SJCRH30 (cell line): Measurements from ENCODE around the gene ZSCAN32. TPM values are rescaled to one million over a fixed set of nuclear protein-coding genes. Genes with fewer than 3 reads are reported as not detected.

Experiments used
- DNase-seq, 2 experiments: peaks; one replicate each; pipeline ENCODE4 v3.0.0-alpha.2; 2015 to 2020
- H3K27ac ChIP-seq: fragments of 250-450 bp; sonication (Bioruptor Pico); 2 replicates; pipeline ENCODE4 v1.5.1; 2020; ENCODE audit warnings: mild to moderate bottlenecking, moderate library complexity
- H3K27me3 ChIP-seq: fragments of 250-450 bp; sonication (Bioruptor Pico); 2 replicates; pipeline ENCODE4 v1.5.1; 2020; ENCODE audit warnings: mild to moderate bottlenecking, moderate library complexity
- H3K36me3 ChIP-seq: fragments of 250-450 bp; sonication (Bioruptor Pico); 2 replicates; pipeline ENCODE4 v1.5.1; 2020; ENCODE audit warnings: mild to moderate bottlenecking, moderate library complexity
- H3K4me1 ChIP-seq: fragments of 250-450 bp; sonication (Bioruptor Pico); 2 replicates; pipeline ENCODE4 v1.5.1; 2020; ENCODE audit warnings: mild to moderate bottlenecking, moderate library complexity
- H3K4me3 ChIP-seq: fragments of 250-450 bp; sonication (Bioruptor Pico); 2 replicates; pipeline ENCODE4 v1.5.1; 2020; ENCODE audit warnings: mild to moderate bottlenecking, moderate library complexity
- H3K9me3 ChIP-seq: fragments of 250-450 bp; sonication (Bioruptor Pico); replicated peaks from 2 replicates; pipeline ENCODE4 v1.5.1; 2020; ENCODE audit warnings: mild to moderate bottlenecking, moderate library complexity
- total RNA-seq: library from RNA; depleted of rRNA; stranded (reverse); fragments of >200 nt; shearing (Covaris generic); gene quantifications from 2 replicates; pipeline ENCODE4 v1.2.3, GENCODE V29; 2014

Gene ZSCAN32
- total RNA-seq, 1 experiment from 2014 or later = 16.7 TPM

DNA sequence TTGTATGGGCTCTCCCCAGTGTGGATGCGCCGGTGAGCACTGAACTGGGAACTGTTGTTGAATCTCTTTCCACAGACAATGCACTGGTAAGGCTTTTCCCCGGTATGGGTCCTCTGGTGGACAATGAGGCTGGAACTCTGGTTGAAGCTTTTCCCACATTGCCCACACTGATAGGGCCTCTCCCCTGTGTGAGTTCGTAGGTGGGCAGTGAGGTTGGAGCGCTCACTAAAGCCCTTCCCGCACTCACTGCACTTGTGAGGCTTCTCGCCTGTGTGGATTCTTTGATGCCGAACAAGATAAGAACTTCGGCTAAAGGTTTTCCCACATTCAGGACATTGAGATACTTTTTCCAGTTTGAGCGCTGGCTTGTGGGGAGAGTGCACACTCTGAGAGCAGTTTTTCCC, 17.8 kb downstream of the ZSCAN32 start:
- no peak overlapping the region for H3K27ac ChIP-seq
- H3K36me3 ChIP-seq = peaks cover 46% of the 10 kb centered on the region
- H3K4me3 ChIP-seq = no peak overlapping the region
- H3K9me3 ChIP-seq = peaks cover 27% of the 10 kb centered on the region
- no peak for DNase-seq
- H3K27me3 ChIP-seq = no peaks in the 10 kb centered on the region
- no peaks in the 10 kb centered on the region for H3K4me1 ChIP-seq

DNA sequence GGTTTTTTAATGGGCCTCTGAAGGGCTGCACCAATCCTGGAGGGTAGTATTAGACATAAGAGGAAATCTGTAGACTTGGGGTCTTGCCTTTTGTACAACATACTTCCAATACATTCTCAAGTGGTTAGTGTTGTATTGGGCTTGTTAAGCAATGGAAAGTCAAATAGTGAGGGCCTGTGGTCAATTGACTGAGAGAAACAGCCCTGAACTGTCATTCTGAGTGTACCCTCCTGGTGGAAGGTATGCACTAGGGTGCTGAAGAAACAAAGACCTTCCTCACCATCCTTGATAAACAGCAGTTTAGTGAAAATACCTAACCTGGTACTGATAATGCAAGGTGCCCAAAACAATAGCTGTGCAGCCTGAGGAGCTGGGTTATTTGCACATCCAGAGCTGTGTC, 22.9 kb downstream of the ZSCAN32 start:
- Histone ChIP-seq H3K36me3 (peaks cover 13% of the 10 kb centered on the region), H3K27ac (no peak overlapping the region), H3K4me1 (peaks cover 4% of the 10 kb centered on the region; the same call in 1 of the 2 replicates), H3K9me3 (peaks cover 13% of the 10 kb centered on the region), H3K4me3 (no peak overlapping the region), H3K27me3 (no peaks in the 10 kb centered on the region)
- no peak for DNase-seq

DNA sequence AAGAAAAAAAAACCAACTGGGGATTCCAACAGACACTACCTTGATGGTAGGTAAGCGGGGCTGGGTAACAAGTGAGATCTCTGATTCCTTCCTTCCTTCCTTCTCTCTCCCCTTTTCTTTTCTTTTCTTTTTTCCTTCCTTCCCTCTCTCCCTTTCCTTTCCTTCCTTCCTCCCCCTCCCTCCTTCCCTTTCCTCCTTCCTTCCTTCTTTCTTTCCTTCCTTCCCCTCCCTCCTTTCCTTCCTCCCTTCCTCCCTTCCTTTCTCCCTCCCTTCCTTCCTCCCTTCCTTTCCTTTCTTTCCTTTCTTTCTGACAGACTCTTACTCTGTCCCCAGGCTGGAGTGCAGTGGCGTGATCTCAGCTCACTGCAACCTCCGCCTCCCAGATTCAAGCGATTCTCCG, 25.1 kb downstream of the ZSCAN32 start:
- no peaks in the 10 kb centered on the region for H3K9me3 ChIP-seq
- no peak overlapping the region for H3K27ac ChIP-seq
- H3K4me1 ChIP-seq = peaks cover 6% of the 10 kb centered on the region; the same call in 1 of the 2 replicates
- H3K27me3 ChIP-seq = no peaks in the 10 kb centered on the region
- DNase-seq = no peak
- H3K36me3 ChIP-seq = no peaks in the 10 kb centered on the region; the same call in 1 of the 2 replicates
- H3K4me3 ChIP-seq = no peak overlapping the region

DNA sequence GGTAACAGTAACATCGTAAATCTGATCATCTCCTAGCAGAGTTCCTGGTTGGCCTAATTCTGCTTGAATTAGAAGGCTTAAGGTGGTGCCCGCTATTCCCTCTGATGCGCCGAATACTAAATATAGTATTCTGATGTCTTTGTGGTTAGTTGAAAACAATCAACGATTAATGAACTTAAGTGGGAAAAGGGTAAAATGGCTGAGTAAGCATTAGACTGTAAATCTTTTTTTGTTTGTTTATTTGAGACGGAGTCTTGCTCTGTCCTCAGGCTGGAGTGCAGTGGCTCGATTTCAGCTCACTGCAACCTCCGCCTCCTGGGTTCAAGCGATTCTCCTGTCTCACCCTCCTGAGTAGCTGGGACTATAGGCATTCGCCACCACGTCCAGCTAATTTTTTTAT, 31.7 kb downstream of the ZSCAN32 start:
- Histone ChIP-seq H3K27ac (no peak overlapping the region), H3K4me3 (no peak overlapping the region), H3K4me1 (peaks cover 6% of the 10 kb centered on the region; the same call in 1 of the 2 replicates), H3K9me3 (no peaks in the 10 kb centered on the region), H3K36me3 (no peaks in the 10 kb centered on the region), H3K27me3 (no peaks in the 10 kb centered on the region)
- DNase-seq = no peak

DNA sequence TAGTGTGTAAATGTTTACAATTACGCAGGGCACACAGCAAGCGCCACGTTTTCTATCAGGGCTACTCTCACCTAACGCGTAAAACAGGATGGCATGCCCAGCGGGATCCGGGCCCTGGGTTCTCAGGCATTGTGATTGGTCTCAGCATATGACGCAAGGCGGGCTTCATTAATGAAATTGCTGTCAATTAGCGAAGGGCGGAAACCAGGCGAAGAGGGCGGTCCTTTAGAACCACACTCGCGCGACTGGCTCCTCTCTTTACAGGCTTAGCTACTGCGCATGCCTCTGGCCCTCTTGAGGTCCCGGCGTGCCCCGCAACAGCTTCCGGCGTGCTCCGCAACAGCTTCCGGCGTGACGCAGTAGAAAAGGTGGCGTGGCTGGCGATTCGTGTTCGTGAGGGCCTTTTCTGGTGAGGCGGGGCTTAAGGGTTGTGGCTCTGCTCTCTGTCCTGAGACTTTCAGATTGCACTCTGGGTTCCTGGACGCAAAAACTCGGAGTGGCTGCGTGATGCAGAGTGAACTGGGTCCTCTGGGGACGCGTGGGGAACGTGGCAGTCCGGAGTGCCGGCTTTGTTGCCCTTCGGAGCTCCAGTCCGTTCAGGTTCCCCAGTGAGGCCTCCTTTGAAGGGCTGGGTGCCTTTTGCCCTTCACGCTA, 35.9 kb downstream of the ZSCAN32 start:
- no peak overlapping the region for H3K4me3 ChIP-seq
- peaks cover 11% of the 10 kb centered on the region for H3K4me1 ChIP-seq
- H3K27me3 ChIP-seq = no peaks in the 10 kb centered on the region
- no peak overlapping the region for H3K27ac ChIP-seq
- H3K36me3 ChIP-seq = no peaks in the 10 kb centered on the region
- DNase-seq = no peak
- H3K9me3 ChIP-seq = peaks cover 2% of the 10 kb centered on the region; the same call in 1 of the 2 replicates

DNA sequence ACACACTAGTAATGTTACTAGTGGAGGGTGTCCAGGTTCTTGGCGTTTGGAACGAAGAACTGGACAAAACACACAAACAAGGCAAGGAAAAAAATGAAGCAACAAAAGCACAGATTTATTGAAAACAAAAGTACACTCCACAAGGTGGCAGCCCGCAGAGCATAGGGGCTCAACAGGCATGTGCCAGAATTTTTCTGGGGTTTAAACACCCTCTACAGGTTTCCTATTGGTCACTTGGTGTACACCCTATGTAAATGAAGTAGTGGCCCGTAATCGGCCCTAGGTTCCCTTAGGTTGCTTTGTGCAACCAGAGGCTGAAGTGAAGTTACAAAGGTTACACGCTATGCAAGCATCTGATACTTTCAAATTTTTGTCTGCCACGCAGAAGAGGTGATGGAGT, 37.0 kb downstream of the ZSCAN32 start:
- Histone ChIP-seq H3K36me3 (no peaks in the 10 kb centered on the region), H3K4me1 (peaks cover 22% of the 10 kb centered on the region), H3K9me3 (peaks cover 2% of the 10 kb centered on the region; the same call in 1 of the 2 replicates), H3K4me3 (no peak overlapping the region), H3K27me3 (no peaks in the 10 kb centered on the region), H3K27ac (no peak overlapping the region; the same call in 1 of the 2 replicates)
- DNase-seq = peak in 1 of 2 experiments; percentile 41

DNA sequence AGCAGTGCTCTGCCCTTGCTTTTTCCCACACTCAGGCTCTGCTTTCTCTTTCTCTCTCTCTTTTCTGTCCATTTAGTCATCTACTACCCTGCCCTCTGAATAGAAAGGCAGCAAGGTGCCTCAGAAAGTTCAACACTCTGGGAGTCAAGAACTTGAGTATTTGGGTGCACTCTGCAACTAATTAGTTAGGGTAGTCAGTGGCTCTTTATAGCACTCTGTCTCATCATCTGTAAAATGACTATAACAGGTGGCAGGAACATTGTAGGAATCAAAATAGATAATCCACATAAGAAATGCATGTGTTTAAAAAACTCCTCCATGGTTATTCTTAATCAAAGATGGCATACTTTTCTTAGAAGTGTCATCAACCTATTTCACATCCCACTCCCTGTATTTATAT, 37.9 kb downstream of the ZSCAN32 start:
- Histone ChIP-seq H3K27ac (peak overlapping the region; percentile 62), H3K9me3 (peaks cover 2% of the 10 kb centered on the region; the same call in 1 of the 2 replicates), H3K36me3 (no peaks in the 10 kb centered on the region), H3K27me3 (no peaks in the 10 kb centered on the region), H3K4me1 (peaks cover 27% of the 10 kb centered on the region), H3K4me3 (no peak overlapping the region)
- peak in 1 of 2 experiments; percentile 27 for DNase-seq

DNA sequence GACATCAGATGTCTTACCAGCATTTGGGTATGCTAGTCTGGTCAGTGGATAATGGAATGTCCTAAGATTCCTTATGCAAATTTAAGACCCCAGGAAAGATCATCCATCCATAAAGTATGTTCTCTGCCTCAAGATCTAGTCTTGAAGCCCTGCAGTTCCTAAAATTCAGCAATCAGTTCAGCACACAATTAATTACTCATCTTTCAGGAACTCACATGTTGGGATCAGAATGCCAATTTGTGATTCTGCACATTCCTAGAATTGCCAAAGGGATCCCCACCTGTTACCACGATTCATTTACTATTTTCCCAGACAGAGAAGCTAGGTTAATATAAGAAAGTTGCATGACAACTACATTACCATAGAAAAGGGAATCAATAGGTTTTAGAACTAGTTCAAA, 41.9 kb downstream of the ZSCAN32 start:
- H3K27ac ChIP-seq = peak overlapping the region; percentile 73

DNA sequence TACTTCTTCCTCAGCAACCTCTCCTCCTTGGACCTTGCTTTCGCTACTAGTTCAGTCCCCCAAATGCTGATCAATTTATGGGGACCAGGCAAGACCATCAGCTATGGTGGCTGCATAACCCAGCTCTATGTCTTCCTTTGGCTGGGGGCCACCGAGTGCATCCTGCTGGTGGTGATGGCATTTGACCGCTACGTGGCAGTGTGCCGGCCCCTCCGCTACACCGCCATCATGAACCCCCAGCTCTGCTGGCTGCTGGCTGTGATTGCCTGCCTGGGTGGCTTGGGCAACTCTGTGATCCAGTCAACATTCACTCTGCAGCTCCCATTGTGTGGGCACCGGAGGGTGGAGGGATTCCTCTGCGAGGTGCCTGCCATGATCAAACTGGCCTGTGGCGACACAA, 44.7 kb downstream of the ZSCAN32 start:
- no peak for DNase-seq
- Histone ChIP-seq H3K4me3 (no peak overlapping the region), H3K27me3 (no peaks in the 10 kb centered on the region), H3K4me1 (peaks cover 17% of the 10 kb centered on the region), H3K36me3 (no peaks in the 10 kb centered on the region), H3K9me3 (no peaks in the 10 kb centered on the region), H3K27ac (no peak overlapping the region)

More for the DNA sequence above, 41.9 kb downstream of the ZSCAN32 start:
- DNase-seq = peak; percentile 17 to 54
- H3K36me3 ChIP-seq = no peaks in the 10 kb centered on the region
- H3K9me3 ChIP-seq = peaks cover 2% of the 10 kb centered on the region; the same call in 1 of the 2 replicates
- no peaks in the 10 kb centered on the region for H3K27me3 ChIP-seq
- H3K4me3 ChIP-seq = no peak overlapping the region
- peaks cover 27% of the 10 kb centered on the region for H3K4me1 ChIP-seq

DNA sequence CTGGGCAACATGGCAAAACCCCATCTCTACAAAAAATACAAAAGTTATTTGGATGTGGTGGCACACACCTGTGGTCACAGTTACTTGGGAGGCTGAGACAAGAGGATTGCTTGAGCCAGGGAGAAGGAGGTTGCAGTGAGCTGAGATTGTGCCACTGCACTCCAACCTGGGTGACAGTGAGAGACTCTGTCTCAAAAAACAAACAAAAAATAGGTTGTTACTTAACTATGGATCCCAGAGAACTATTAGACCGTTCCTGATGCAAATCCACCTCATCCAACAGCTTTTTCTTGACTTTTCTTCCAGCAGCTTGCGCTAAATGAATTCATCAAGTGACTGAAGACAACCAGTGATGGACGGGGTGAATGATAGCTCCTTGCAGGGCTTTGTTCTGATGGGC, 45.2 kb downstream of the ZSCAN32 start, which contains the start of gene OR2C1:
OR2C1 (plus strand) TSS at position 301 of the 400 bp plus-strand sequence; CDS start at position 353, 52 bp downstream.
- Histone ChIP-seq H3K27me3 (no peaks in the 10 kb centered on the region), H3K36me3 (no peaks in the 10 kb centered on the region), H3K9me3 (no peaks in the 10 kb centered on the region), H3K27ac (no peak within 1 kb of the TSS), H3K4me3 (no peak within 1 kb of the TSS), H3K4me1 (peaks cover 17% of the 10 kb centered on the region)
- DNase-seq = no peak

DNA sequence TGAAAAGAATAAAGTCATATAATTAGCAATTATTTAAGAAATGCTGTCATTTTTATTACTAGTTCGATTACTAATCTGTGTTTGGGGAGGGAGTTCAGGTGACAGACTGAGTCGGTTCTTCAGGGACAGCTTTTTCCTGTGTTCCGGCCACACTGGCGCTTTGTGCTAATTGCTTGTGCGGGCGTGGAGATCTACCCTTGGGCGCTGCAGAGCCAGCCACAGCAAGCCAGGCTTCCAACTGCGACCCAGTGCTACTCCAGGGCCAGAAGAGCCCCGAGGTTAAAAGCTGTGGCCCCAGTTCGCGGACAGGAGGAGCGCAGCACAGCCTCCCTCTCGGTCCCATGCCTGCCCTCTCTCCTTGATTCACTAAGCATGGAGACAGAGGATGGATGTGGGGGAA, 51.6 kb downstream of the ZSCAN32 start:
- no peak overlapping the region for H3K4me3 ChIP-seq
- no peaks in the 10 kb centered on the region for H3K27me3 ChIP-seq
- H3K36me3 ChIP-seq = no peaks in the 10 kb centered on the region
- H3K4me1 ChIP-seq = peaks cover 10% of the 10 kb centered on the region
- H3K9me3 ChIP-seq = no peaks in the 10 kb centered on the region
- DNase-seq = peak in 1 of 2 experiments; percentile 6
- H3K27ac ChIP-seq = no peak overlapping the region

DNA sequence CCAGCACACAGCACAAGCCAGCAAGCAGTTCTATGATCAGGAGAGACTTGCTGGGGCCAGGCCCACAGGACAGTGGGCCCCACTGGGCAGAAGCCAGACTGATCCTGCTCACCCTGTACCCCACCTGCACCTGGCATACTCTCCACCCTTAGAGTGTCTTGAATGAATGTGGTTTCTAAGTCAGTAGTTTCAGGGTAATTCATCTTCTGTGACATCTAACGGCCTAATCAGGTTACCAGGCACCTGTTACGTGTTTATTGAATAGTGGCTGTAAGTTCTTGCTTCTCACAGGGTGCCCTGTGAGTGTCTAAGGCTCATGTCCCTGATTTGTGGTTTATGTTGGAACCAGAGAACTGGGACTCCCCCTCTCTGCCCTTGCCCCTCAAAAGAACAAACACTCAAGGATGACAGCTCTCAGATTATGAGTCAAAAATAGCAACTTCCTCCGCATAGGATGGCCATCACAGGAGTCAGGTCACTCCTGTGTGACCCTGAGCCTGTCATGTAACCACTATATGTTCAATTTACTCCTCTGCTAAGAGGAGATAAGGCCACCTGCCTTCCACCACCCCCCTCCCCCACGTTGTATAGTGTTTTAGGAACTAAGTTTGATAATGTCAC, 52.1 kb downstream of the ZSCAN32 start:
- Histone ChIP-seq H3K27ac (no peak overlapping the region), H3K4me1 (peaks cover 10% of the 10 kb centered on the region), H3K4me3 (no peak overlapping the region), H3K27me3 (no peaks in the 10 kb centered on the region), H3K36me3 (no peaks in the 10 kb centered on the region), H3K9me3 (no peaks in the 10 kb centered on the region)
- DNase-seq = peak in 1 of 2 experiments; percentile 13

DNA sequence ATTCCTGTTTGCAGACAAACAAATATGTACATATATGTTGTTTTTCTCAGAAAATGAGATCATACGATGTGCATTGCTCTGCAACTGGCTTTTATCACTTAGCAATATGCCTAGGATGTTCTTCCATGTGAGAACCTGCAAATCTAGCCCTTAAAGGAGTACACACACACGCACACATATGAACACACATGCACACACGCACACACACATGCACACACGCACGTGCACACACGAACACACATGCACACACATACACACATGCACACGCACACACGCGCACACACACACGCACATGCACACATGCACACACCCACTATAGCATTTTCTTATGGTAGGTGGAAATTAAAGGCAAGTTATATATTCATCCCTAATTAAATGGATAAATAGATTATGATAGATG, 53.2 kb downstream of the ZSCAN32 start:
- H3K4me3 ChIP-seq = no peak overlapping the region
- peaks cover 10% of the 10 kb centered on the region for H3K4me1 ChIP-seq
- H3K9me3 ChIP-seq = no peaks in the 10 kb centered on the region

DNA sequence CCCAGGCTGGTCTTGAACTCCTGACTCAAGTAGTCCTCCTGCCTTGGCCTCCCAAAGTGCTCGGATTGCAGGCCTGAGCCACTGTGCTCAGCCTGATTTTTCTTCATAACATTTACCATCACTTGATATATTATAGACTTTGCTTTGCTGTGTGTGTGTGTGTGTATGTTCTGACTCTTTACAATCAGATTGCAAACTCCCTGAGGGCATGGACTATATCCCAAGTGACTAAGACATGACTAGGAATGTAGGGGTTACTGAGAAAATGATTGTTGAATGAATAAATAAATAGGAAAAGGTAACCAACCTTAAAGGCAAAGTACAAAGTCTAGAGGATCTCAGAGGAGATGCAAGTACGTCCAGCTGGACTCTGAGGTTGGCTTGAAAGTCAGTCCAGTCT, 54.8 kb downstream of the ZSCAN32 start:
- Histone ChIP-seq H3K36me3 (no peaks in the 10 kb centered on the region), H3K9me3 (no peaks in the 10 kb centered on the region), H3K27me3 (no peaks in the 10 kb centered on the region), H3K4me3 (no peak overlapping the region), H3K4me1 (peaks cover 10% of the 10 kb centered on the region), H3K27ac (no peak overlapping the region)
- DNase-seq = no peak

More for the DNA sequence above, 53.2 kb downstream of the ZSCAN32 start:
- Histone ChIP-seq H3K27ac (no peak overlapping the region), H3K27me3 (no peaks in the 10 kb centered on the region), H3K36me3 (no peaks in the 10 kb centered on the region)
- DNase-seq = no peak
